BLaER1 treated with 17β-estradiol and CSF1 and Interleukin-3, amounts not matched to agents 10 nM and 100 nM (cell line): ENCODE measurements around the gene ZEB1.

Source experiments
- H3K27ac ChIP-seq, 11 experiments: shearing (Covaris generic); formaldehyde crosslinking; 2 replicates each; pipeline ENCODE4 v1.8.1; 2022
- H3K27me3 ChIP-seq, 11 experiments: shearing (Covaris generic); formaldehyde crosslinking; 2 replicates each; pipeline ENCODE4 v1.8.1; 2022
- H3K36me3 ChIP-seq, 11 experiments: shearing (Covaris generic); formaldehyde crosslinking; 2 replicates each; pipeline ENCODE4 v1.8.1; 2022
- H3K4me1 ChIP-seq, 10 experiments: shearing (Covaris generic); formaldehyde crosslinking; 2 replicates each; pipeline ENCODE4 v1.8.1; 2022
- H3K4me2 ChIP-seq, 11 experiments: shearing (Covaris generic); formaldehyde crosslinking; 2 replicates each; pipeline ENCODE4 v1.8.1; 2022
- H3K4me3 ChIP-seq, 10 experiments: shearing (Covaris generic); formaldehyde crosslinking; 2 replicates each; pipeline ENCODE4 v1.8.1; 2022
- H3K9ac ChIP-seq, 11 experiments: shearing (Covaris generic); formaldehyde crosslinking; 2 replicates each; pipeline ENCODE4 v1.8.1; 2022
- H3K9me3 ChIP-seq, 11 experiments: shearing (Covaris generic); formaldehyde crosslinking; replicated peaks in 1 of 11; 2 replicates each; pipeline ENCODE4 v1.8.1; 2022
- H4K20me1 ChIP-seq, 11 experiments: shearing (Covaris generic); formaldehyde crosslinking; 2 replicates each; pipeline ENCODE4 v1.8.1; 2022
- Cebpa-rat ChIP-seq, 11 experiments: shearing (Covaris generic); IDR thresholded peaks; 2 replicates each; pipeline ENCODE4 v1.8.1; 2022

ZEB1 gene

GRCh38 chr10:31374146-31374696 lies 55.2 kb downstream of the ZEB1 start:
- no peaks in the 10 kb centered on the region for H3K27me3 ChIP-seq
- no peaks in the 10 kb centered on the region for H4K20me1 ChIP-seq
- no peaks in the 10 kb centered on the region for H3K9me3 ChIP-seq
- H3K9ac ChIP-seq = no peak overlapping the region
- no peak overlapping the region for H3K27ac ChIP-seq
- H3K4me2 ChIP-seq = no peak overlapping the region
- no peak for TF ChIP-seq Cebpa-rat (IDR thresholded peaks at IDR 0.05)
- H3K4me1 ChIP-seq = no peaks in the 10 kb centered on the region
- no peak overlapping the region for H3K4me3 ChIP-seq
- H3K36me3 ChIP-seq = no peaks in the 10 kb centered on the region

- H3K4me2 ChIP-seq = no peak overlapping the region
- H4K20me1 ChIP-seq = no peaks in the 10 kb centered on the region
- H3K27ac ChIP-seq = no peak overlapping the region
- TF ChIP-seq Cebpa-rat (IDR thresholded peaks at IDR 0.05) = no peak
- H3K9me3 ChIP-seq = no peaks in the 10 kb centered on the region
- H3K9ac ChIP-seq = no peak overlapping the region
- no peaks in the 10 kb centered on the region for H3K27me3 ChIP-seq
- no peaks in the 10 kb centered on the region for H3K4me1 ChIP-seq
- no peak overlapping the region for H3K4me3 ChIP-seq
- no peaks in the 10 kb centered on the region for H3K36me3 ChIP-seq
Measured at GRCh38 chr10:31381171-31381570, 62.2 kb downstream of the ZEB1 start.

GRCh38 chr10:31381766-31382316 lies 62.8 kb downstream of the ZEB1 start:
- Histone ChIP-seq H3K9ac (no peak overlapping the region), H3K4me2 (no peak overlapping the region), H4K20me1 (no peaks in the 10 kb centered on the region), H3K9me3 (no peaks in the 10 kb centered on the region), H3K27me3 (no peaks in the 10 kb centered on the region), H3K4me1 (no peaks in the 10 kb centered on the region), H3K4me3 (no peak overlapping the region), H3K36me3 (no peaks in the 10 kb centered on the region), H3K27ac (no peak overlapping the region)
- no peak for TF ChIP-seq Cebpa-rat (IDR thresholded peaks at IDR 0.05)

GRCh38 chr10:31383810-31384588 lies 65.0 kb downstream of the ZEB1 start:
- Histone ChIP-seq H3K27me3 (no peaks in the 10 kb centered on the region), H3K27ac (no peak overlapping the region), H3K4me2 (no peak overlapping the region), H4K20me1 (no peaks in the 10 kb centered on the region), H3K9ac (no peak overlapping the region), H3K4me3 (no peak overlapping the region), H3K9me3 (no peaks in the 10 kb centered on the region), H3K36me3 (no peaks in the 10 kb centered on the region), H3K4me1 (no peaks in the 10 kb centered on the region)
- no peak for TF ChIP-seq Cebpa-rat (IDR thresholded peaks at IDR 0.05)

GRCh38 chr10:31384589-31384949 lies 65.6 kb downstream of the ZEB1 start:
- H4K20me1 ChIP-seq = no peaks in the 10 kb centered on the region
- no peaks in the 10 kb centered on the region for H3K36me3 ChIP-seq
- TF ChIP-seq Cebpa-rat (IDR thresholded peaks at IDR 0.05) = no peak
- H3K4me1 ChIP-seq = no peaks in the 10 kb centered on the region
- no peaks in the 10 kb centered on the region for H3K27me3 ChIP-seq
- H3K4me3 ChIP-seq = no peak overlapping the region
- no peaks in the 10 kb centered on the region for H3K9me3 ChIP-seq
- no peak overlapping the region for H3K27ac ChIP-seq
- no peak overlapping the region for H3K9ac ChIP-seq
- H3K4me2 ChIP-seq = no peak overlapping the region

- no peaks in the 10 kb centered on the region for H3K27me3 ChIP-seq
- TF ChIP-seq Cebpa-rat (IDR thresholded peaks at IDR 0.05) = no peak
- H3K36me3 ChIP-seq = no peaks in the 10 kb centered on the region
- no peak overlapping the region for H3K4me3 ChIP-seq
- H3K27ac ChIP-seq = no peak overlapping the region
- H3K9ac ChIP-seq = no peak overlapping the region
- H3K4me1 ChIP-seq = no peaks in the 10 kb centered on the region
- H3K9me3 ChIP-seq = no peaks in the 10 kb centered on the region
- no peaks in the 10 kb centered on the region for H4K20me1 ChIP-seq
- no peak overlapping the region for H3K4me2 ChIP-seq
Measured at GRCh38 chr10:31390804-31391203, 71.8 kb downstream of the ZEB1 start.

GRCh38 chr10:31393844-31394243 lies 74.8 kb downstream of the ZEB1 start:
- Histone ChIP-seq H3K9ac (no peak overlapping the region), H3K36me3 (no peaks in the 10 kb centered on the region), H3K4me3 (no peak overlapping the region), H3K4me1 (no peaks in the 10 kb centered on the region), H3K27me3 (no peaks in the 10 kb centered on the region), H3K27ac (no peak overlapping the region), H3K4me2 (no peak overlapping the region), H4K20me1 (no peaks in the 10 kb centered on the region), H3K9me3 (no peaks in the 10 kb centered on the region)
- no peak for TF ChIP-seq Cebpa-rat (IDR thresholded peaks at IDR 0.05)

DNA sequence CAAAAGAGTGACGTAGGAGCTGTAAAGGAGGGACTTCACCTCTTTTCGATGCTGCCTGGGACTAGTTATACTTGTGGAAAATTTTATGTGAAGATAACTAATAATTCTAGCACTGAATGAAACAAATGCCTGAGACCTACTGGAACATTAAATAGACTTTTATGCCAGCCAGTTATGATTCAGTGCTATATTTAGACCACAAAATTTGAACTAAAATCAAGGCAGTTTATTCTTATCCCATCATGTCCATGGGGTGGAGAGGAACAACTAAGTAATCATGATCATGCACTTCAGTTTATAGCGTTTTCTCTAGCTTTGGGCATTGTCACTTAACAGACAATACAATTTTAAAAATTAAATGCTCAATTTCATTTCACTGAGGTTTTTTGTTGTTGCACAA lies 76.7 kb downstream of the ZEB1 start:
- no peak overlapping the region for H3K9ac ChIP-seq
- no peak for TF ChIP-seq Cebpa-rat (IDR thresholded peaks at IDR 0.05)
- H3K9me3 ChIP-seq = no peaks in the 10 kb centered on the region
- H3K4me3 ChIP-seq = no peak overlapping the region
- H3K27me3 ChIP-seq = no peaks in the 10 kb centered on the region
- H3K4me2 ChIP-seq = no peak overlapping the region
- no peak overlapping the region for H3K27ac ChIP-seq
- H4K20me1 ChIP-seq = no peaks in the 10 kb centered on the region
- no peaks in the 10 kb centered on the region for H3K36me3 ChIP-seq
- no peaks in the 10 kb centered on the region for H3K4me1 ChIP-seq

DNA sequence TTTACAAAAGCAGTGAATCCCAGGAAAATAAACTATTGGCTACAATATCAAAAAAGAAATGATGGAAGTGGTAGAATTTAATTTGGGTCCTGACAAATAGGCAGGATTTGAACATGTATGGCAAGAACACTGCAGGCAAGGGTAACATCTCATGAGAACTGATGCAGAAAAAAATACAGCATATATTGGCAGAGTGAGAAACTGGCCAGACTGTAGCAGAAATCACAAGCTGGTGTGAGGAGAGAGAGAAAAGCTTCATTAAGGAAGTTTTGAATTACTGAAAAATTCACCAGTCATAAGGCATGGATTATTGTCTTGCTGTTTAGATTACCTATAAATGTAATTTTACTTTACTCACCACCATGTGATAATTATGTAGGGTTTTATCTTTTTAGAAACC lies 77.4 kb downstream of the ZEB1 start:
- Histone ChIP-seq H3K4me2 (no peak overlapping the region), H3K36me3 (no peaks in the 10 kb centered on the region), H3K27ac (no peak overlapping the region), H3K9ac (no peak overlapping the region), H4K20me1 (no peaks in the 10 kb centered on the region), H3K4me1 (no peaks in the 10 kb centered on the region), H3K9me3 (no peaks in the 10 kb centered on the region), H3K27me3 (no peaks in the 10 kb centered on the region), H3K4me3 (no peak overlapping the region)
- no peak for TF ChIP-seq Cebpa-rat (IDR thresholded peaks at IDR 0.05)

- TF ChIP-seq Cebpa-rat (IDR thresholded peaks at IDR 0.05) = no peak
- Histone ChIP-seq H3K4me1 (no peaks in the 10 kb centered on the region), H3K27ac (no peak overlapping the region), H4K20me1 (no peaks in the 10 kb centered on the region), H3K27me3 (no peaks in the 10 kb centered on the region), H3K9ac (no peak overlapping the region), H3K4me3 (no peak overlapping the region), H3K36me3 (no peaks in the 10 kb centered on the region), H3K4me2 (no peak overlapping the region), H3K9me3 (no peaks in the 10 kb centered on the region)
Measured at GRCh38 chr10:31397852-31398251, 78.8 kb downstream of the ZEB1 start.
